GM19395 (cell line): Measurements from ENCODE around the gene RHOU.
"Not testable (repeated sequence)": the region's sequence is repeated elsewhere in the genome, so short reads cannot be mapped to it uniquely, and the experiment has no call there.

Source experiments
- ATAC-seq: cut with Tn5 transposase; IDR thresholded peaks from one replicate; pipeline ENCODE4 v1.9.1; 2021; ENCODE audit warnings: mild to moderate bottlenecking, moderate library complexity; ENCODE audit not compliant: unreplicated experiment

The RHOU gene

GRCh38 chr1:228755800-228756199, 20.5 kb downstream of the RHOU start:
- ATAC-seq, result no peak

GRCh38 chr1:228756457-228756856, 21.2 kb downstream of the RHOU start:
- no peak for ATAC-seq

- ATAC-seq, result no peak
Measured at GRCh38 chr1:228758447-228758846, 23.2 kb downstream of the RHOU start.

- ATAC-seq, result no peak
Measured at GRCh38 chr1:228760979-228761378, 25.7 kb downstream of the RHOU start.

- ATAC-seq, result no peak
Measured at GRCh38 chr1:228763561-228763960, 28.3 kb downstream of the RHOU start.

GRCh38 chr1:228765168-228765946, 30.1 kb downstream of the RHOU start:
- ATAC-seq, result no peak

GRCh38 chr1:228766788-228767187, 31.5 kb downstream of the RHOU start:
- no peak for ATAC-seq

- ATAC-seq, result no peak
Measured at GRCh38 chr1:228767636-228768354, 32.5 kb downstream of the RHOU start.

GRCh38 chr1:228768355-228769000, 33.2 kb downstream of the RHOU start:
- no peak for ATAC-seq

- no peak for ATAC-seq
Measured at GRCh38 chr1:228770779-228771223, 35.5 kb downstream of the RHOU start.

- ATAC-seq, result no peak
Measured at GRCh38 chr1:228772516-228773212, 37.4 kb downstream of the RHOU start.

- ATAC-seq, result not testable (repeated sequence)
Measured at GRCh38 chr1:228775946-228776345, 40.7 kb downstream of the RHOU start.

- ATAC-seq, result no peak
Measured at GRCh38 chr1:228776449-228776848, 41.2 kb downstream of the RHOU start.

- ATAC-seq, result no peak
Measured at GRCh38 chr1:228777236-228777635, 42.0 kb downstream of the RHOU start.

GRCh38 chr1:228778026-228778425, 42.7 kb downstream of the RHOU start:
- ATAC-seq, result no peak

- no peak for ATAC-seq
Measured at GRCh38 chr1:228778466-228778865, 43.2 kb downstream of the RHOU start.

- ATAC-seq, result no peak
Measured at GRCh38 chr1:228778961-228779360, 43.7 kb downstream of the RHOU start.

GRCh38 chr1:228781161-228781808, 46.0 kb downstream of the RHOU start:
- no peak for ATAC-seq

GRCh38 chr1:228781809-228782661, 46.8 kb downstream of the RHOU start:
- no peak for ATAC-seq
